ENCODE measurements around the gene GRM1.
A peak's percentile ranks its signal among the peaks of the same experiment; 100 is the strongest.

Gene GRM1

DNA sequence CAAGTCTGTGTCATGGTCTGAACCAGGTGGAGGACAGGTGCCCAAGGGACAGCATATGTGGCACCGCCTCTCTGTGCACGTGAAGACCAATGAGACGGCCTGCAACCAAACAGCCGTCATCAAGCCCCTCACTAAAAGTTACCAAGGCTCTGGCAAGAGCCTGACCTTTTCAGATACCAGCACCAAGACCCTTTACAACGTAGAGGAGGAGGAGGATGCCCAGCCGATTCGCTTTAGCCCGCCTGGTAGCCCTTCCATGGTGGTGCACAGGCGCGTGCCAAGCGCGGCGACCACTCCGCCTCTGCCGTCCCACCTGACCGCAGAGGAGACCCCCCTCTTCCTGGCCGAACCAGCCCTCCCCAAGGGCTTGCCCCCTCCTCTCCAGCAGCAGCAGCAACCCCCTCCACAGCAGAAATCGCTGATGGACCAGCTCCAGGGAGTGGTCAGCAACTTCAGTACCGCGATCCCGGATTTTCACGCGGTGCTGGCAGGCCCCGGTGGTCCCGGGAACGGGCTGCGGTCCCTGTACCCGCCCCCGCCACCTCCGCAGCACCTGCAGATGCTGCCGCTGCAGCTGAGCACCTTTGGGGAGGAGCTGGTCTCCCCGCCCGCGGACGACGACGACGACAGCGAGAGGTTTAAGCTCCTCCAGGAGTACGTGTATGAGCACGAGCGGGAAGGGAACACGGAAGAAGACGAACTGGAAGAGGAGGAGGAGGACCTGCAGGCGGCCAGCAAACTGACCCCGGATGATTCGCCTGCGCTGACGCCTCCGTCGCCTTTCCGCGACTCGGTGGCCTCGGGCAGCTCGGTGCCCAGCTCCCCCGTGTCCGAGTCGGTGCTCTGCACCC, 405.2 kb downstream of the GRM1 start:
- H3K9ac ChIP-seq (ENCODE audit: low read length) = peak overlapping the region; percentile 47
- peaks cover 3% of the 10 kb centered on the region for H3K4me1 ChIP-seq (ENCODE audit: control insufficient read depth, insufficient read depth, low read length)
- H3K36me3 ChIP-seq (ENCODE audit: control insufficient read depth, insufficient read depth, low read length, severe bottlenecking) = no peaks in the 10 kb centered on the region
- H3K27me3 ChIP-seq (replicated peaks; ENCODE audit: control insufficient read depth, insufficient read depth, low read length) = no peaks in the 10 kb centered on the region
- H3K4me3 ChIP-seq (ENCODE audit: low read length) = peak overlapping the region; percentile 81
- no peaks in the 10 kb centered on the region for H3K9me3 ChIP-seq (ENCODE audit: control insufficient read depth, low read length)
- no peak for DNase-seq (ENCODE audit: low read depth)

DNA sequence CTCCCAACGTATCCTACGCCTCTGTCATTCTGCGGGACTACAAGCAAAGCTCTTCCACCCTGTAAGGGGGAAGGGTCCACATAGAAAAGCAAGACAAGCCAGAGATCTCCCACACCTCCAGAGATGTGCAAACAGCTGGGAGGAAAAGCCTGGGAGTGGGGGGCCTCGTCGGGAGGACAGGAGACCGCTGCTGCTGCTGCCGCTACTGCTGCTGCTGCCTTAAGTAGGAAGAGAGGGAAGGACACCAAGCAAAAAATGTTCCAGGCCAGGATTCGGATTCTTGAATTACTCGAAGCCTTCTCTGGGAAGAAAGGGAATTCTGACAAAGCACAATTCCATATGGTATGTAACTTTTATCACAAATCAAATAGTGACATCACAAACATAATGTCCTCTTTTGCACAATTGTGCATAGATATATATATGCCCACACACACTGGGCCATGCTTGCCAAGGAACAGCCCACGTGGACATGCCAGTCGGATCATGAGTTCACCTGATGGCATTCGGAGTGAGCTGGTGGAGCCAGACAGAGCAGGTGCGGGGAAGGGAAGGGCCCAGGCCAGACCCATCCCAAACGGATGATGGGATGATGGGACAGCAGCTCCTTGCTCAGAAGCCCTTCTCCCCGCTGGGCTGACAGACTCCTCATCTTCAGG, 406.0 kb downstream of the GRM1 start:
- Histone ChIP-seq H3K27me3 (replicated peaks; ENCODE audit: control insufficient read depth, insufficient read depth, low read length) (no peaks in the 10 kb centered on the region), H3K4me3 (ENCODE audit: low read length) (peak overlapping the region; percentile 81), H3K36me3 (ENCODE audit: control insufficient read depth, insufficient read depth, low read length, severe bottlenecking) (no peaks in the 10 kb centered on the region), H3K4me1 (ENCODE audit: control insufficient read depth, insufficient read depth, low read length) (peaks cover 3% of the 10 kb centered on the region), H3K9ac (ENCODE audit: low read length) (peak overlapping the region; percentile 47), H3K9me3 (ENCODE audit: control insufficient read depth, low read length) (no peaks in the 10 kb centered on the region)
- DNase-seq (ENCODE audit: low read depth) = no peak

DNA sequence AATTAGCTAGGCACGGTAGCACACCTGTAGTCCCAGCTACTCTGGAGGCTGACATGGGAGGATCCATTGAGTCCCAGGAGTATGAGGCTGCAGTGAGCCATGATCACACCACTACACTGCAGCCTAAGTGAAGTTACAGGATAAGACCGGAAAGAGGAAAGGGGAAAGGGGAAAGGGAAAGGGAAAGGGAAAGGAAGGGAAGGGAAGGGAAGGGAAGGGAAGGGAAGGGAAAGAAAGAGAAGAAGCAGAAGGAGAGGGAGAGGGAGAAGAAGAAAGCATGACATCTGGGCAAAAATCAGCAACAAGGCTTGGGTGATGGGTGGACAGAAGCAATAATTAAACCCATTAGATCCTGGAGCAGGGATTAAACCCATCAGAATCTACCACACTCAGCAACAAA, 413.0 kb downstream of the GRM1 start:
- H3K9me3 ChIP-seq (ENCODE audit: control insufficient read depth, low read length) = no peaks in the 10 kb centered on the region
- DNase-seq (ENCODE audit: low read depth) = no peak
- H3K36me3 ChIP-seq (ENCODE audit: control insufficient read depth, insufficient read depth, low read length, severe bottlenecking) = no peaks in the 10 kb centered on the region
- H3K4me1 ChIP-seq (ENCODE audit: control insufficient read depth, insufficient read depth, low read length) = no peaks in the 10 kb centered on the region
- no peaks in the 10 kb centered on the region for H3K27me3 ChIP-seq (replicated peaks; ENCODE audit: control insufficient read depth, insufficient read depth, low read length)
- H3K4me3 ChIP-seq (ENCODE audit: low read length) = no peak overlapping the region
- no peak overlapping the region for H3K9ac ChIP-seq (ENCODE audit: low read length)

DNA sequence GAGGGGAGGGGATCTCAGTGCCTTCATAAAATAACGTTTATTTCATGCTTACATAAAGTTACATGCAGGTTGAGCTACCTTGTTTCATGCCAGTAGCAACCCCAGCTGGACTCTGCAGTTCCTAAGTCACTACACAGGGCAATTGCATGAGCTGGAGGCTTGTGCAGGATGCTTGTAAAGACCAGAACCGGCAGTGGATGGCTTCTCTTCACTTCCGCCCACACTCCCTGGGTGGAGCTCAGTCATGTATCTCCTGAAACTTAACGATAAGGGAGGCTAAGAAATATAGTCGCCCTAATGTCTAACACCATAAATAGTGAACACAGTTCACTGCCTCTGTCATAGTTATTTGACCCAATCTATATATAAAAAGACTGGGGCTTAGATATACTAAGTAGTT, 415.3 kb downstream of the GRM1 start:
- Histone ChIP-seq H3K27me3 (replicated peaks; ENCODE audit: control insufficient read depth, insufficient read depth, low read length) (no peaks in the 10 kb centered on the region), H3K4me3 (ENCODE audit: low read length) (no peak overlapping the region), H3K9me3 (ENCODE audit: control insufficient read depth, low read length) (no peaks in the 10 kb centered on the region), H3K4me1 (ENCODE audit: control insufficient read depth, insufficient read depth, low read length) (no peaks in the 10 kb centered on the region), H3K36me3 (ENCODE audit: control insufficient read depth, insufficient read depth, low read length, severe bottlenecking) (no peaks in the 10 kb centered on the region), H3K9ac (ENCODE audit: low read length) (no peak overlapping the region)
- DNase-seq (ENCODE audit: low read depth) = no peak

DNA sequence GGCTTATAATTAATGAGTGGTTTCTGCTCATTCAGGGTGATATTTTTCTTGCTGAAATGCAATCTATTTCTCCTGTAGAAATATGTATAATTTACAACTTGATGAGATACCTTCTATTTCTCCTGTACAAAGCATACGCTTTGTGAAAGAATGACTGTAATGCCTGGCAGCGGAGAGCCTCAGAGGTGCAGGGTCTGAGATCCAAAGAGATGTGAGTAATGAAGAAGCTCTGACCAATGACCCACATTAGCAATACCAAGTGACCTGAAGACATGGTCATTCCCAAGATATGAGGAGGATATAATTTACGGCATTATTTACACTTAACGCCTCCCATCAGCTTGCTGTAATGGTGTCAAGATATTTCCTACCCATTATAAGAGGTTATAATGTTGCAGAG, 416.4 kb downstream of the GRM1 start:
- no peak overlapping the region for H3K9ac ChIP-seq (ENCODE audit: low read length)
- no peak overlapping the region for H3K4me3 ChIP-seq (ENCODE audit: low read length)
- H3K9me3 ChIP-seq (ENCODE audit: control insufficient read depth, low read length) = no peaks in the 10 kb centered on the region
- no peaks in the 10 kb centered on the region for H3K4me1 ChIP-seq (ENCODE audit: control insufficient read depth, insufficient read depth, low read length)
- no peak for DNase-seq (ENCODE audit: low read depth)
- H3K27me3 ChIP-seq (replicated peaks; ENCODE audit: control insufficient read depth, insufficient read depth, low read length) = no peaks in the 10 kb centered on the region
- H3K36me3 ChIP-seq (ENCODE audit: control insufficient read depth, insufficient read depth, low read length, severe bottlenecking) = no peaks in the 10 kb centered on the region

DNA sequence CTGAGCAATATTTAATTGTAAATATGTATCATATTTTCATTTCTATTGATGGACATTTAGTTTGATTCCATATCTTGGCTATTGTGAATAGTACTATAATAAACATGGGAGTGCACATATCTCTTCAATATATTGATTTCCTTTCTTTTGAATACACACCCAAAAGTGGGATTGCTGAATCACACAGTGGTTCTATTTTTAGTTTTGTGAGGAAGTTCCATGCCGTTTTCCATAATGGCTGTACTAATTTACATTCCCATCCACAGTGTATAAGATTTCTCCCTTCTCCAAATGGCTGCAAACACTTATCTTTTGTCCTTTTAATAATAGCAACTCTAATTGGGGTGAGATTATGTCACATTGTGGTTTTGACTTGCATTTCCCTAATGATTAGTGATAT, 428.0 kb downstream of the GRM1 start:
- H3K27me3 ChIP-seq (replicated peaks; ENCODE audit: control insufficient read depth, insufficient read depth, low read length) = no peaks in the 10 kb centered on the region
- H3K4me1 ChIP-seq (ENCODE audit: control insufficient read depth, insufficient read depth, low read length) = no peaks in the 10 kb centered on the region
- H3K36me3 ChIP-seq (ENCODE audit: control insufficient read depth, insufficient read depth, low read length, severe bottlenecking) = no peaks in the 10 kb centered on the region
- H3K9me3 ChIP-seq (ENCODE audit: control insufficient read depth, low read length) = peaks cover 40% of the 10 kb centered on the region
- H3K4me3 ChIP-seq (ENCODE audit: low read length) = no peak overlapping the region
- DNase-seq (ENCODE audit: low read depth) = no peak
- no peak overlapping the region for H3K9ac ChIP-seq (ENCODE audit: low read length)

DNA sequence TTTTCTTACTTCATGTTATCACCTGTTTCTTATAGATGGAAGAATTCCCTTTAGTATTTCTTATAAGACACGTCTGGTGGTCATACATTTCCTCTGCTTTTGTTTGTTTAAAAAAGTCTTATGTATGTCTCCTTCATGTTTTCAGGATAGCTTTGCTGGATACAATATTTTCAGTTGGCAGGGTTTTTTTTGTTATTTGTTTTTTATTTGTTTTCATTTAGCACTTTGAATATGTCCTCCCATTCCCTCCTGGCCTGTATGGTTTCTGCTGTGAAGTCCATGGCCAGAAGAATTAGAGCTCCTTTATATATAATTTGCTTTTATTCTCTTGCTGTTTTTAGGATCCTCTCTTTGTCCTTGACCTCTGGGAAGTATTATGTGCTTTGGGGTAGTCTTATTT, 432.1 kb downstream of the GRM1 start:
- no peaks in the 10 kb centered on the region for H3K27me3 ChIP-seq (replicated peaks; ENCODE audit: control insufficient read depth, insufficient read depth, low read length)
- DNase-seq (ENCODE audit: low read depth) = no peak
- no peak overlapping the region for H3K9ac ChIP-seq (ENCODE audit: low read length)
- no peak overlapping the region for H3K4me3 ChIP-seq (ENCODE audit: low read length)
- no peaks in the 10 kb centered on the region for H3K36me3 ChIP-seq (ENCODE audit: control insufficient read depth, insufficient read depth, low read length, severe bottlenecking)
- H3K9me3 ChIP-seq (ENCODE audit: control insufficient read depth, low read length) = peaks cover 44% of the 10 kb centered on the region
- no peaks in the 10 kb centered on the region for H3K4me1 ChIP-seq (ENCODE audit: control insufficient read depth, insufficient read depth, low read length)

DNA sequence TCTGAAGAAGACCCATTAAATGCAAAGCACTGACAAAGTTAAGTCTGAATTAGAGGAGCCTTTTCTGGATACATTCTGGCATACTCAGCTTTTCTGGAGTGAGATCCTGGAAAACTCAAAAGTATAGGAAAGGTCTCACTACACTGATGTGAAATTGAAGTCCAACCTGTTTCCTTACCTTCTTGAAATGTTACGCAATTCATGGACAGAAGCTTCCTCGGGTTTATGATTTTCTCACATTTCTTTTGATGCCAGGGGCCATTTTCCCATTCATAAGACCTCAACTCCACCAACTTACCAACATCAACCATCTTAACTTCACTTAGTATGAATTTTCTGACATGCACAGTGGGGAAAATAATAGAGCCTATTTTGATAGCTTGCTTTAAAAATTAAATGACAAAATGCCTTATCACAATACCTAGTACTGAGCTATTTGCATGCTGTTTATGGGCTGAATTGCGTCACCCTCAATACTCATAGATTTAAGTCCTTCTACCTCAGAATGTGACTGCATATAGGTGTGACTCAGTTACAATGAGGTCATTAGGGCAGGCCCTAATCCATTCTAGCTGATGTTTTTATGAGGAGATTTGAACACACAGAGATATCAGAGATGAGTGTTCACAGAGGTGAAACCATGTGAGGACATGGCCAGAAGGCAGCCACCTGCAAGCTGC, 441.4 kb downstream of the GRM1 start:
- H3K9ac ChIP-seq (ENCODE audit: low read length) = no peak overlapping the region
- no peak overlapping the region for H3K4me3 ChIP-seq (ENCODE audit: low read length)
- no peaks in the 10 kb centered on the region for H3K27me3 ChIP-seq (replicated peaks; ENCODE audit: control insufficient read depth, insufficient read depth, low read length)
- no peaks in the 10 kb centered on the region for H3K36me3 ChIP-seq (ENCODE audit: control insufficient read depth, insufficient read depth, low read length, severe bottlenecking)
- H3K4me1 ChIP-seq (ENCODE audit: control insufficient read depth, insufficient read depth, low read length) = no peaks in the 10 kb centered on the region
- DNase-seq (ENCODE audit: low read depth) = no peak
- H3K9me3 ChIP-seq (ENCODE audit: control insufficient read depth, low read length) = no peaks in the 10 kb centered on the region

DNA sequence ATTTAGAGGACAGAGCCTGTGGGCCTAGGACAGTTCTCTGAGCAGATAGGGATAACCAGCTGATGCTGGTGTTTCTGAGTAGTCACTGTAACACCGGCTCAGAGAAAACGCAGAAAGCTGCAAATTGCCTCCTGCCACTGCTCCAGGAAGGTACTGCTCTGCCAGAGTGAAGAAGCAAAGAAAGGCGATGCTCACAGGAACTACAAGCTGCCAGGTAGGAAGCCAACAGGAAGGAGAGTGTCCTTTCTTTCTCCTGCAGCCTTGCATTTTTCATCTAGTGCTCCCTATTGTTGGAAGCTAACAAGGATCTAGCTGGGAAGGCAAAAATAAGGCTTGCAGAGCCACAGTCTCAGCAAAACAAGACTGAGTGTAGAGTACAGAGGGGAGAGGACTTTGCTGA, 444.1 kb downstream of the GRM1 start:
- no peak overlapping the region for H3K4me3 ChIP-seq (ENCODE audit: low read length)
- no peaks in the 10 kb centered on the region for H3K36me3 ChIP-seq (ENCODE audit: control insufficient read depth, insufficient read depth, low read length, severe bottlenecking)
- no peak overlapping the region for H3K9ac ChIP-seq (ENCODE audit: low read length)
- H3K27me3 ChIP-seq (replicated peaks; ENCODE audit: control insufficient read depth, insufficient read depth, low read length) = no peaks in the 10 kb centered on the region
- DNase-seq (ENCODE audit: low read depth) = no peak
- no peaks in the 10 kb centered on the region for H3K4me1 ChIP-seq (ENCODE audit: control insufficient read depth, insufficient read depth, low read length)
- no peaks in the 10 kb centered on the region for H3K9me3 ChIP-seq (ENCODE audit: control insufficient read depth, low read length)

DNA sequence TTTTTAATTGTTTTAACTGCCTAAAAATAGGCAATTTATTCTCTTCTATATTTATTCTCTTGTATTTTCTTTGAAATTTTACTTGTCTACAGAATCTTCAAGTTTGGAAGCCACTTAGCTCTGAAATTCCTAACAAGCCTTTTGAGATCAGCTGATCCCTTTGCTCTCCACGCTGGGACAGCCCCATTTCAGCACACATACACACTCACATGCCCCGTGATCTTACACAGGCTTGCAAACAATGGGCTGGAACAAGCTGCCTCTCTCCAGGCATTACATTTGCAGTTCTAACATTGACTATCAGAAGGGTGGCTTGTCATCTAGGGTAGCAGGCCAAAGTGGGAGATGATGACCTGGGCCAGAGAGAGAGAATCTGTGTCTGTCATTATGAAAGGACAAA, 452.7 kb downstream of the GRM1 start:
- peaks cover 11% of the 10 kb centered on the region for H3K9me3 ChIP-seq (ENCODE audit: control insufficient read depth, low read length)
- H3K4me1 ChIP-seq (ENCODE audit: control insufficient read depth, insufficient read depth, low read length) = no peaks in the 10 kb centered on the region
- no peak overlapping the region for H3K9ac ChIP-seq (ENCODE audit: low read length)
- DNase-seq (ENCODE audit: low read depth) = no peak
- H3K36me3 ChIP-seq (ENCODE audit: control insufficient read depth, insufficient read depth, low read length, severe bottlenecking) = no peaks in the 10 kb centered on the region
- H3K4me3 ChIP-seq (ENCODE audit: low read length) = no peak overlapping the region
- H3K27me3 ChIP-seq (replicated peaks; ENCODE audit: control insufficient read depth, insufficient read depth, low read length) = no peaks in the 10 kb centered on the region

DNA sequence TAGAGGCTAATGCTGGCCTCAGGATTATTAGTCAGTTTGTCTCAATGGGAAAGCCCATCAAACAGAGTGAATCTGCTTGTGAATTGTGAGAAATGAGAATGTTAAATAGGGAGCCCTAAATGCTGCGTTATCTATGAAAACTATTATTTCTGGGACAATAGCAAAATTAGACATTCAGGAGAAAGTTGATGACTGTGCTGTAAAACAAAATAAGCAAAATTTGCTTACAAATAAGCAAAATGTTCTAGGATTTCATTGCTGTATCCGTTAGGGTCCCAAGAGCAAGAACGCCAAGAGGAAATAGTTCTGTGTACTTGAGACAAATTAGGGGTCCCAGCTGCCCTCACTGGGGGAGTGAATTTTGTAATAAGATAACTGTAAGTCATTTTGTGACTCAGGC, 455.5 kb downstream of the GRM1 start:
- no peak for DNase-seq (ENCODE audit: low read depth)
- Histone ChIP-seq H3K9me3 (ENCODE audit: control insufficient read depth, low read length) (peaks cover 7% of the 10 kb centered on the region), H3K9ac (ENCODE audit: low read length) (no peak overlapping the region), H3K36me3 (ENCODE audit: control insufficient read depth, insufficient read depth, low read length, severe bottlenecking) (no peaks in the 10 kb centered on the region), H3K4me1 (ENCODE audit: control insufficient read depth, insufficient read depth, low read length) (no peaks in the 10 kb centered on the region), H3K4me3 (ENCODE audit: low read length) (no peak overlapping the region), H3K27me3 (replicated peaks; ENCODE audit: control insufficient read depth, insufficient read depth, low read length) (no peaks in the 10 kb centered on the region)
